Measurements from ENCODE around the gene PRR35. TPM values are rescaled to one million over a fixed set of nuclear protein-coding genes. Genes with fewer than 3 reads are reported as not detected.

Gene PRR35
- total and polyA plus RNA-seq, 9 donors = 0.07 to 0.30 (median 0.13) TPM; not detected in 1

DNA sequence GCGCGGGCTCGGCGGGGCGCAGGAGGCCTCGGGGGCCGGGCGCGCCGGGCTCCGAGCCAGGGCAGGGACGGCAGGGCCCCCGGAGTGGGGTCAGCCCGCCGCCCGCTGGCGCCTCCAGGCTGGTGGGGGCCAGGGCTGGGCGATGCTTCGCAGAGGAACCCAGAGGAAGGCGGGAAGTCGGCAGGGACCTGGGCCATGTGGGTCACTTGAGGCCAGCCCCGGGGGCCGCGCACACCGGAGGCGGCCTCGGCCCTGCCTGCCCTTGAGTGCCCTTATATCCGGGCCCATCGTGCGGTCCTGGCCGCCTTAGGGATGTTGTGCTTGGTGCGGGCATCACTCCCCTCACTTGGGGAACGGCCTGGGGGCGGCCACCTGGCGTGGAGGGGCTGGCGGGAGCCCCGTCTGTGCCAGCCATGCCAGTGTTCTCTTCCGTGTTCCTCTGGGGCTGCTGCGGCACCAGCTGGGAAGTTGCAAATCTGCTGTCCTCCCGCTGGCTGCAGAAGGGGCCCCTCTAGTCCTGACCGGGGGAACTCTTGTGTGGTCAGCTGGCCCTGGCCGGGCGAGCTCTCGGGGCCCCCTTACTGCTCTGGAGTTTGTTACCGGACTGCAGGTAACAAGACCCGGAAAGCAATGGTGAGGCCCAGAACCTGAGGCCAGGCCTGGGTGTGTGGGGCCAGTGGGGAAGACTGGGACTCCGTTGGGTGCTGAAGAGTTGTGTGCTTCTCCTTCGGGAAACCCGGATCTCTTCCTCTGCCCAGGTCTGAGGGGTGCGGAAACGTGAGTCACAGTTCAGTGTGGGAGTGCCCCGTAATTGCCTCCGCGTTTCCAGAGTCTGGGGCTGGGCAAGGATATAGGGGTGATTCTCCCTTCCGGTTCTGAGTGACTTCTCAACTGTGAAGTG lies 31.8 kb upstream of the PRR35 start:
- peak; percentile 47 for DNase-seq
- Histone ChIP-seq H3K9me3 (replicated peaks; ENCODE audit: control insufficient read depth, low read depth, low read length) (no peaks in the 10 kb centered on the region), H3K27ac (ENCODE audit: low read length) (peak overlapping the region; percentile 47), H3K4me1 (ENCODE audit: control insufficient read depth, insufficient read depth, low read length) (peaks cover 40% of the 10 kb centered on the region), H3K36me3 (ENCODE audit: control insufficient read depth, insufficient read depth, low read length) (peaks cover 19% of the 10 kb centered on the region), H3K4me3 (ENCODE audit: low read length) (peak overlapping the region; percentile 77), H3K27me3 (ENCODE audit: control insufficient read depth, insufficient read depth, low read length) (no peaks in the 10 kb centered on the region)
- WGBS (ENCODE audit: insufficient coverage) = under 1% methylated on average over 53 of the region's 55 CpGs

DNA sequence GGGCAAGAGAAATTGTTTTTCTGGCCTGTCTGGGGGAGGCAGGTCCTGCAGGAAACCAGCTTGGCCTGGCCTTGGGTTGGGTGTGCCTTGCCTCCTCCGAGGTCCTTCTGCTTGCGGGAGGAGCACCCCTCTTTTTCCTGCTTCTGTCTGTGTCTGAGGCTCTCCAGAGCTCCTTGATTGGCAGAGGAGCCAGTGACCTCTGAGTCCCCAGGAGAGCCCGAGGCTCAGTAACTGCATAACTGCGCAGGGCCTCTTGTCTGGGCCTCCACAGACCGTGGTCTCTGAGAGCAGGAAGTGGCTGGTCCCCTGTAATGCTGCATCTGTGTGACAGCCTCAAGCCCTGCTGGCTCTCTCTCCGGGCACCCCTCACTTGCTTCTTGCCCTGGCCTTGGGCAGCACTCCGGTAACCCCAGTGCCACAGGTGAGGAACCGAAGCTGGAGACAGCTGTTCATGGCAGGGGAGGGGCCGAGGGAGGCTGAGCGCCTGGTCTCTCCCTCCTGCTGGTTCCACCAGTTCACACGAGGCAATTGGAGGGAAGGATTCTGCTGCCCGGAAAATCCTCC lies 31.1 kb upstream of the PRR35 start:
- H3K27ac ChIP-seq (ENCODE audit: low read length) = peak overlapping the region; percentile 33
- peaks cover 47% of the 10 kb centered on the region for H3K4me1 ChIP-seq (ENCODE audit: control insufficient read depth, insufficient read depth, low read length)
- no peak for DNase-seq
- H3K4me3 ChIP-seq (ENCODE audit: low read length) = peak overlapping the region; percentile 77
- H3K36me3 ChIP-seq (ENCODE audit: control insufficient read depth, insufficient read depth, low read length) = peaks cover 17% of the 10 kb centered on the region
- H3K27me3 ChIP-seq (ENCODE audit: control insufficient read depth, insufficient read depth, low read length) = no peaks in the 10 kb centered on the region
- H3K9me3 ChIP-seq (replicated peaks; ENCODE audit: control insufficient read depth, low read depth, low read length) = no peaks in the 10 kb centered on the region
- WGBS (ENCODE audit: insufficient coverage) = 52% methylated on average over 12 of the region's 12 CpGs

DNA sequence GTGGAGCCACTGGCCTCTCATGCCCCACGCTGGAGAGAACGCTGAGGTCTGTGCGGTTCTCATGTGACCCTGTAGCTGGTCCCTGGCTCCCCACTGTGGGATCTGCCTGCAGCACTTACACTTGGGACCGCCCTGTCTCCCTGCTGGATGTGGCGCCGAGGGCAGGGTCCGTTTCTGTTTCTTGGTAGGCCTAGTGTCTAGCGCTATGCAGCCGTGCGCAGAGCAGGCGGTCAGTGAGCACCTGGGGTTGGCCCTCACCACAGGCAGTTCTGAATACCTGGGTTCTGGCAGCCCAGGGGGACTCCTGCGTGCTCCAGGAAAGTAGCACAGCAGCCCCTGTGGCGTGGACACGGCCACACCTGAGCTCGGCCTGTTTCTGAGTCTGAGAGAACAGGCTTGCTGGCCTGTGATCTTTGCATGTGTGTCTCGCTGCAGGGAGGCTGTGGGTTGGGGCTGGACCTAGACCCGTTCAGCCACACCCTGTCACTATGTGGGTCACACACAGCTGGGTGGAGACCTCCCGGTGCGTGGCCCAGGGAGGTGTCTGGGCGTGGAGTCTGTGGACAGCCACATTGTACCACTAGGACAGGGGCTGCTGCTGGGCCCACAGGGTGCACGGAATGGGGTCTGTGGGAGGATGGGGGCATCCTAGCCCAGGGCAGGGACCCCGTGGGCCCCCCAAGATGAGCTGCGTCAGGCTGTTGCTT lies 29.9 kb upstream of the PRR35 start:
- peaks cover 58% of the 10 kb centered on the region for H3K4me1 ChIP-seq (ENCODE audit: control insufficient read depth, insufficient read depth, low read length)
- DNase-seq = no peak
- WGBS (ENCODE audit: insufficient coverage) = 84% methylated on average over 23 of the region's 23 CpGs
- H3K36me3 ChIP-seq (ENCODE audit: control insufficient read depth, insufficient read depth, low read length) = peaks cover 9% of the 10 kb centered on the region
- H3K4me3 ChIP-seq (ENCODE audit: low read length) = no peak overlapping the region
- no peak overlapping the region for H3K27ac ChIP-seq (ENCODE audit: low read length)
- no peaks in the 10 kb centered on the region for H3K9me3 ChIP-seq (replicated peaks; ENCODE audit: control insufficient read depth, low read depth, low read length)
- H3K27me3 ChIP-seq (ENCODE audit: control insufficient read depth, insufficient read depth, low read length) = no peaks in the 10 kb centered on the region

DNA sequence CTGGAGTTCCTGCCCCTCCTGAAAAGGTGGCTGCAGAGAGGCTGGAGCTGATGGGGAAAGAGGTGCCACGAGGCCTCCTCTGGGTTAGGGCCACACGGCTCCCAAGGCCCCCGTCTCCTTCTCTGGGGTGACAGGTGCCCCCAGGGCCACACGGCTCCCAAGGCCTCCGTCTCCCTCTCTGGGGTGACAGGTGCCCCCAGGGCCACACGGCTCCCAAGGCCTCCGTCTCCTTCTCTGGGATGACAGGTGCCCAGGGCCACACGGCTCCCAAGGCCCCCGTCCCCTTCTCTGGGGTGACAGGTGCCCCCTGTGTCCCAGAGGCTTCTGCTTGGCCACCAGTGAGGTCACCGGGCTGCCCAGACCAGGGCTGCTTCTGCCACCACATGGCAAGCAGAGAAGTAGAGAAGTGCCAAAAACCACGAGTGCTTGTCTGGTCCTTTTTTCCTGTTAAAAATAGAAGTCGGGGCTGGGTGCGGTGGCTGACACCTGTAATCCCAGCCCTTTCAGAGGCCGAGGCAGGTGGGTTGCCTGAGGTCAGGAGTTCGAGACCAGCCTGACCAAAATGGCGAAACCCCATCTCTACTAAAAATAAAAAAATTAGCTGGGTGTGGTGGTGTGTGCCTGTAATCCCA lies 28.6 kb upstream of the PRR35 start:
- WGBS (ENCODE audit: insufficient coverage) = 70% methylated on average over 11 of the region's 16 CpGs
- Histone ChIP-seq H3K4me1 (ENCODE audit: control insufficient read depth, insufficient read depth, low read length) (peaks cover 57% of the 10 kb centered on the region), H3K9me3 (replicated peaks; ENCODE audit: control insufficient read depth, low read depth, low read length) (no peaks in the 10 kb centered on the region), H3K27ac (ENCODE audit: low read length) (no peak overlapping the region), H3K4me3 (ENCODE audit: low read length) (no peak overlapping the region), H3K27me3 (ENCODE audit: control insufficient read depth, insufficient read depth, low read length) (no peaks in the 10 kb centered on the region), H3K36me3 (ENCODE audit: control insufficient read depth, insufficient read depth, low read length) (peaks cover 16% of the 10 kb centered on the region)
- DNase-seq = no peak

DNA sequence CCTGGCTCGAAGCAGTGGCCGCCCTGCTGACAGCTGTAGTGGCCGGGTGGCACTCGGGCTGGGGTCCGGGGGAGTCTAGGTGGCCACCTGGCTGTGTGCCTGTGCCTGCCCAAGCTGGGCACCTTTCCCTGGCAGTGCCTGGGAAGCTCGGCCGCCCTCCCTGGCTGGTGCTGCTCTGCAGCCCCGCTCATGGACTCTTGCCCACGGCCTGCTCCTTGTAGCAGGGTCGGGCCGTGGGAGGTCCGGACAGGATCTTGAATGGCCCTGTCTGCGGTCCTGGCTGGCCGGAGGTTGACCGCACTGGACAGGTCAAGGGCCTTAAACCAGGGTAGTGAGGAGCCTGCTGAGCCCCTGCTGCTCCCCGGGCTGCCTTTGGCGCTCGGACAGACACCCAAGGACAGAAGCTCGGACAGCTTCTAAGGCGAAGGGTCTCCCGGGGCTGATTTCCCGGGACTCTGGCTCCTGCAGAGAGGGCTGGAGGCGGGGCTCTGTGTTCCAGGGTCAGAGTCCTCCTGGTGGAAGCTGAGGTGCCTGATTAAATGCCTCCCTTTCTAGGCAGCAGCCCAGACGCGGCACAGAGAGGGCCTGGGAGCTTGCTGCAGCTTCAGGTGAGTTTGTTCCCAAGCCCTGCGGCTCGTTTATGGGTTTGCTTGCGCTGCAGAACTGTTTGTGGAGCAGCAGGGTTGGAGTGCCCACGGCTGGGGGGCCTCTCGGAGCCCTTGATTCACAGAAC lies 26.6 kb upstream of the PRR35 start:
- no peak overlapping the region for H3K4me3 ChIP-seq (ENCODE audit: low read length)

DNA sequence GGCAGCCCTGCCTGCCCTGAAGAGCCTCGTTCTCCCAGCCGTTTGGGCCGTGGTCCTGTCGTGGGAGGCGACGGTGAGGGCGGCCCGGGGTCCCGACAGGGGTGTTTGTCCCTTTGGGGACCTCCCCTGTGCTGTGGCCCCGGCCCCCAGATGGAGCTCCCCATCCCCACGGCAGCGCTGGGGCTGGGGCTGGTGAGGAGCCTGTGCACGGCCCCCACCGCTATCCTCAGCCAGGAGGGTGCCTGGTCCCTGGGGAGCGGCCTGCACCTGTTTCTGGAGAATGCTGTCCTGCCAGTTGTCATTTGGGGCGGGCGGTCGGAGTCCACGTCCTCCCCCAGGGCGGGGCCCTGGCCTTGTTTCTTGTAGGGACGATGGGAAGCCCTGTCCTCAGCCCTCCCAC lies 26.1 kb upstream of the PRR35 start:
- Histone ChIP-seq H3K27me3 (ENCODE audit: control insufficient read depth, insufficient read depth, low read length) (no peaks in the 10 kb centered on the region), H3K4me1 (ENCODE audit: control insufficient read depth, insufficient read depth, low read length) (peaks cover 59% of the 10 kb centered on the region), H3K36me3 (ENCODE audit: control insufficient read depth, insufficient read depth, low read length) (peaks cover 34% of the 10 kb centered on the region), H3K4me3 (ENCODE audit: low read length) (no peak overlapping the region), H3K9me3 (replicated peaks; ENCODE audit: control insufficient read depth, low read depth, low read length) (no peaks in the 10 kb centered on the region), H3K27ac (ENCODE audit: low read length) (peak overlapping the region; percentile 86)
- peak; percentile 68 for DNase-seq
- 63% methylated on average over 19 of the region's 21 CpGs for WGBS (ENCODE audit: insufficient coverage)

More for the DNA sequence above, 26.6 kb upstream of the PRR35 start:
- Histone ChIP-seq H3K4me1 (ENCODE audit: control insufficient read depth, insufficient read depth, low read length) (peaks cover 62% of the 10 kb centered on the region), H3K9me3 (replicated peaks; ENCODE audit: control insufficient read depth, low read depth, low read length) (no peaks in the 10 kb centered on the region), H3K27me3 (ENCODE audit: control insufficient read depth, insufficient read depth, low read length) (no peaks in the 10 kb centered on the region), H3K36me3 (ENCODE audit: control insufficient read depth, insufficient read depth, low read length) (peaks cover 34% of the 10 kb centered on the region), H3K27ac (ENCODE audit: low read length) (peak overlapping the region; percentile 59)
- 68% methylated on average over 30 of the region's 30 CpGs for WGBS (ENCODE audit: insufficient coverage)
- DNase-seq = no peak

DNA sequence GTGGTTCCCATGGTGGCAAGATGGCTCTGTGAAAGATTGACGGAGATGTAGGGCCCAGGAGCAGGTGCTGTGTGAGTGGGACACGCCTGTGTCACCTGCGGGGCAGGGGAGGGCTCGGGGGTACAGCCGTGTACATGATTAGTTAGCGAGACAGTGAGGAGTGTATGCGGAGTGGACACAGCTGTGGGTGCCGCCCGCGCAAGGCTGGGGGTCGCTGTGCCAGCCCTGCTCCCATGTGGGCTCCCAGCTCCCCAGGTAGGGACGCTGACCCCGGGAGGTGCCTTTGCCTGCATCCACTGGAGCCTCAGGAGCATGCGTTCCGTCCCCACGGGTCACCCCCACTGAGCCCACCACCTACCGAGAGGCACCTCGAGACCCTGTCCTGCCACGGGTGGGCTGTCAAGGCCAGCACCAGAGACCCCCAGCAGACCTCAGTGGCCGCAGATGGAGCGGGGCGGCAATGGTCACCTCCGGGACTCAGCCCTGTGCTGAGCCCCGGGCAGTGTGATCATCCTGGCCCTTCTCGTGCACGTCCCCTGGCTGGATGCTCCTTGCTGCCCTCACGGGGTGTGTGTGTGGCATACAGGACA lies 25.2 kb upstream of the PRR35 start:
- peaks cover 58% of the 10 kb centered on the region for H3K4me1 ChIP-seq (ENCODE audit: control insufficient read depth, insufficient read depth, low read length)
- peaks cover 32% of the 10 kb centered on the region for H3K36me3 ChIP-seq (ENCODE audit: control insufficient read depth, insufficient read depth, low read length)
- DNase-seq = no peak
- 91% methylated on average over 26 of the region's 27 CpGs for WGBS (ENCODE audit: insufficient coverage)
- no peak overlapping the region for H3K4me3 ChIP-seq (ENCODE audit: low read length)
- no peaks in the 10 kb centered on the region for H3K27me3 ChIP-seq (ENCODE audit: control insufficient read depth, insufficient read depth, low read length)
- H3K27ac ChIP-seq (ENCODE audit: low read length) = peak overlapping the region; percentile 86
- H3K9me3 ChIP-seq (replicated peaks; ENCODE audit: control insufficient read depth, low read depth, low read length) = no peaks in the 10 kb centered on the region

DNA sequence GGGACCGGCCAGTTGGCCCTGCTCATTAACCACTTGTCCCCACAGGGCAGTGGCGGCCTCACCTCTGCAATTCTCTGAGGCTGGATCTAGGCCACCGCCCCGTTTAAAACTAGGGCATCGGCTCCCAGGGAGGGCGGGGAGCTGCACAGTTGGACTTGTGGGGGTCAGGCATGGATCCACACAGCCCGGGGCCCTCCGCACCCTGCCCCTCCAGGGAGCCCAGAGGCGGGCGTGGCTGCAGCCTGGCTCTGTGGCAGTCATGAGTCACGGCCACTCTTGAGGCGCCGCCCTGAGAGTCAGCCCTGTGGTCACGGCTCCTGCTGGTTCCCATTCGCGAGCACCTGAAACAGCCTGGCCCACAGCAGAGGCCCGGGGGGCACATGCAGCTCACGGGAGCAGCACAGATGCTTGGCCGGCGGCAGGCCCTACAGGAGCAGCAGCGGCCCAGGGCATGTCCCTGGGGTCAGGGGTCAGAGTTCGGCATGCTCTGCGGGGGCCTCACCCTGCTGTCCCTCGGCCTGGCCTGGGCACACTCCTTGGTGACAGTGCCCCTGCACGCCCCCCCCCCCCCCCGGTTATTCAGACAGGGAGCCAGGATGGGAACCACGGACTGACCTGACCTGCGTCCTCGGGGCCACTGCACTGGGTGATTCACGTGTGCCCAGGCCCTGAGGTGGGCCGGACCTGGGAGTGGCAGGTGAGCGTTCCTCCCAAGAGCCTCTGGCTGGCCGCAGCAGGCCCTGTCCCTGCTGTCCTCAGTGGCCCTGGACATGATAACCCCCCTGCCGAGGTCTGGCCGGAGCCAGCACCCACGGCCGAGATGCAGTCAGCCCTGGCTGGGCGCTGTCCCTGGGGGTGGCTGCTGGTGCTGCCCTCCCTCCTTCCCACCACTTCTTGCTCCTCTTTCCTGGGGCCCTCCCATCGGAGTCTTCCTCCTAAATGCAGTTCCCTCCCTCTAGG lies 24.5 kb upstream of the PRR35 start:
- WGBS (ENCODE audit: insufficient coverage) = 81% methylated on average over 34 of the region's 39 CpGs
- no peak overlapping the region for H3K4me3 ChIP-seq (ENCODE audit: low read length)
- peak; percentile 68 for DNase-seq
- no peaks in the 10 kb centered on the region for H3K9me3 ChIP-seq (replicated peaks; ENCODE audit: control insufficient read depth, low read depth, low read length)
- peaks cover 37% of the 10 kb centered on the region for H3K36me3 ChIP-seq (ENCODE audit: control insufficient read depth, insufficient read depth, low read length)
- H3K27me3 ChIP-seq (ENCODE audit: control insufficient read depth, insufficient read depth, low read length) = no peaks in the 10 kb centered on the region
- H3K27ac ChIP-seq (ENCODE audit: low read length) = peak overlapping the region; percentile 86
- H3K4me1 ChIP-seq (ENCODE audit: control insufficient read depth, insufficient read depth, low read length) = peaks cover 61% of the 10 kb centered on the region

Measured in muscle of leg (tissue), 11 donors.